ENCODE measurements around the gene NAA80. TPM values are rescaled to one million over a fixed set of nuclear protein-coding genes. Genes with fewer than 3 reads are reported as not detected.

NAA80 gene
- total RNA-seq, result 2.6 and 3.6 TPM in 2 replicates

- DNase-seq (ENCODE audit: low read depth, low spot score), result peak; percentile 98
Observed at GRCh38 chr3:50298836-50299637, at the start of gene NAA80, which contains the start of gene HYAL3. TSS of gene NAA80 (minus strand) at chr3:50299405. CDS start at chr3:50297463, 1,942 bp downstream. TSS of gene HYAL3 (minus strand) at chr3:50299405. CDS start at chr3:50295602, 3,803 bp downstream.

GRCh38 chr3:50347187-50347813 lies 48.1 kb upstream of the NAA80 start:
- no peak for DNase-seq (ENCODE audit: low read depth, low spot score)

GRCh38 chr3:50345586-50346234 lies 46.5 kb upstream of the NAA80 start, which contains the start of gene ZMYND10:
TSS of gene ZMYND10 (minus strand) at chr3:50345732. CDS start at chr3:50345579, 153 bp downstream.
- DNase-seq (ENCODE audit: low read depth, low spot score), result no peak

- DNase-seq (ENCODE audit: low read depth, low spot score), result no peak
Observed at GRCh38 chr3:50345008-50345407, 45.8 kb upstream of the NAA80 start.

GRCh38 chr3:50342813-50343633 lies 43.8 kb upstream of the NAA80 start:
- no peak for DNase-seq (ENCODE audit: low read depth, low spot score)

GRCh38 chr3:50341996-50342650 lies 42.9 kb upstream of the NAA80 start:
- no peak for DNase-seq (ENCODE audit: low read depth, low spot score)

- no peak for DNase-seq (ENCODE audit: low read depth, low spot score)
Observed at GRCh38 chr3:50341537-50341936, 42.3 kb upstream of the NAA80 start.

GRCh38 chr3:50340448-50341329 lies 41.5 kb upstream of the NAA80 start, which contains the start of gene RASSF1:
TSS of gene RASSF1 (minus strand) at chr3:50340836. CDS start at chr3:50340805, 31 bp downstream.
- DNase-seq (ENCODE audit: low read depth, low spot score), result no peak

- no peak for DNase-seq (ENCODE audit: low read depth, low spot score)
Observed at GRCh38 chr3:50340147-50340447, 40.9 kb upstream of the NAA80 start.

GRCh38 chr3:50339485-50340146 lies 40.4 kb upstream of the NAA80 start:
- DNase-seq (ENCODE audit: low read depth, low spot score), result no peak

- no peak for DNase-seq (ENCODE audit: low read depth, low spot score)
Observed at GRCh38 chr3:50338965-50339364, 39.8 kb upstream of the NAA80 start.

- DNase-seq (ENCODE audit: low read depth, low spot score), result peak; percentile 98
Observed at GRCh38 chr3:50337175-50337861, 38.1 kb upstream of the NAA80 start.

- no peak for DNase-seq (ENCODE audit: low read depth, low spot score)
Observed at GRCh38 chr3:50336452-50337174, 37.4 kb upstream of the NAA80 start.

GRCh38 chr3:50334339-50335075 lies 35.3 kb upstream of the NAA80 start:
- no peak for DNase-seq (ENCODE audit: low read depth, low spot score)

- DNase-seq (ENCODE audit: low read depth, low spot score), result peak; percentile 68
Observed at GRCh38 chr3:50333744-50334328, 34.6 kb upstream of the NAA80 start.

- no peak for DNase-seq (ENCODE audit: low read depth, low spot score)
Observed at GRCh38 chr3:50331364-50331907, 32.2 kb upstream of the NAA80 start.

- DNase-seq (ENCODE audit: low read depth, low spot score), result no peak
Observed at GRCh38 chr3:50330330-50330729, 31.1 kb upstream of the NAA80 start.

Measured in pulmonary artery endothelial cell (primary cell).